ENCODE results near the gene MCL1.
"Not testable (repeated sequence)": the region's sequence is repeated elsewhere in the genome, so short reads cannot be mapped to it uniquely, and the experiment has no call there.

MCL1 gene

DNA sequence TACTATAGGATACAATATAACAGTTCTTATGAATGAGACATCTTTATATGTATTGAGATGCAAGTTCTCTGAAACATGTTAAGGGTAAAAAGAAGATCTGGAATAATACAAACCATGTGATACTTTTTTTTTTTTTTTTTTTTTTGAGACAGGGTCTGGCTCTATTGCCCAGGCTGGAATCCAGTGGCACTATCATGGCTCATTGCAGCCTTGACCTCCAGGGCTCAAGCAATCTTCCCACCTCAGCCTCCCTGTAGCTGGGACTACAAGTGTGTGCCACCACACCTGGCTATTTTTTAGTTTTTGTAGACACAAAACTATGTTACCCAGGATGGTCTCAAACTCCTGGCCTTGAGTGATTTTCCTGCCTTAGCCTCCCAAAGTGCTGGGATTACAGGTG lies 22.1 kb upstream of the MCL1 start:
- no peak for DNase-seq

DNA sequence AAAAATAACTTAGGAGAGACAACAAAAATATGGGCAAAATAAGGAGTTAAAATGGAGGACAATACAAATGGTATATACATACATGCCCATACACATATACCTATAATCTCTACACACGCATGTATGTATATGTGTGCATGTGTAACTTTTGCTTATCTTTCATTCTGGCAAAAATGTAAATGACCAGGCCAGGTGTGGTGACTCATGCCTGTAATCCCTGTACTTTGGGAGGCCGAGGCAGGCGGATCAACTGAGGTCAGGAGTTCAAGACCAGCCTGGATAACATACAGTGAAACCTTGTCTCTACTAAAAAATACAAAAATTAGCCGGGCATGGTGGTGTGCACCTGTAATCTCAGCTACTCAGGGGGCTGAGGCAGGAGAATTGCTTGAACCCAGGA lies 18.9 kb upstream of the MCL1 start:
- DNase-seq: not testable (repeated sequence)

DNA sequence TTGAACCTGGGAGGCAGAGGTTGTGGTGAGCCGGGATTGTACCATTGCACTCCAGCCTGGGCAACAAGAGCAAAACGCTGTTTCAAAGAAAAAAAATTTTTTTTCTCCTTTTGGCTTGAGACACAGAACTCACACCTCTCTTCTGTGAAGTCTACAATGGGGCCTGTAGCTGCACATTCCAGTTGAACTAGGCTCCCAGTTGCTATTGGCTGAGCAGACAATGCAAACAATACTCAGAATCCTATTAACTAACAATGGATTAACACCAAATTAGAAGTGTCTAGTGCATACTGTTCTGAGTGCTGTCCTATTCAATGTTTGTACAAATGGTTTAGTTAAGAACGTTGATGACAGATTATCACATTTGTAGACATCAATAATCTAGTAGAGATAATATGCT lies 17.6 kb upstream of the MCL1 start:
- no peak for DNase-seq

DNA sequence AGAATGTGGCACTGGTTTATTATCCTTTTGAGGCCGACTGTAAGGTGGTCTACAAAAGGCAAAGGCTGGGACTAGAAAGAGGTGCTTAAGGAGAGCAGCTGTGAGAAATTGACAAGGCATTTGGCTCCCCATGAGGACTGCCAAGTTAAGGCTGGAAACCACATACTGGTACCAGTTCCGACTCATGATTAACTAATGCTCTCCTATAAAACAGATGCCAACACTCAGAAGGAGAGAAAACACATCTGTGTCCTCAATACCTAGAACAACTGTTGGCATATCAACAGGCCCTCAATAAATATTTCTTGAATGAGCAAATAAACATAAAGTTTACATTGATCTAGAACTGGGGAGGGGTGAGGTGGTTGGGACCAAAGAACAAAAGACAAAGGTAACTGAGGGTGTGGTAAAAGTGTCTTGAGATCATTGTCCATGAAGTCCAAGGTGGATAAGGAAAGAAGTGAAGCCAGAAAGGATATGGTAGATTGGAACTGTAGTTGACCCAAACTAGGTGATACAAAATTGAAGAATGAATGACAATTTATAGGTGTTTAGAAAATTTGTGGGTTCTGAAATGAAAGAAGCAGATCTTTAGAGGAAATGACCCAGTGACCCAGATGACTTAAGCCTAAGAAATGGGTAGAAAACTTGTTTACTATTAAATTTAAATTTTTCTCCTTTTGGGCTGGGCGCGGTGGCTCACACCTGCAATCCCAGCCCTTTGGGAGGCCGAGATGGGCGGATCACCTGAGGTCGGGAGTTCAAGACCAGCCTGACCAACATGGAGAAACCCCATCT lies 16.9 kb upstream of the MCL1 start:
- no peak for DNase-seq

DNA sequence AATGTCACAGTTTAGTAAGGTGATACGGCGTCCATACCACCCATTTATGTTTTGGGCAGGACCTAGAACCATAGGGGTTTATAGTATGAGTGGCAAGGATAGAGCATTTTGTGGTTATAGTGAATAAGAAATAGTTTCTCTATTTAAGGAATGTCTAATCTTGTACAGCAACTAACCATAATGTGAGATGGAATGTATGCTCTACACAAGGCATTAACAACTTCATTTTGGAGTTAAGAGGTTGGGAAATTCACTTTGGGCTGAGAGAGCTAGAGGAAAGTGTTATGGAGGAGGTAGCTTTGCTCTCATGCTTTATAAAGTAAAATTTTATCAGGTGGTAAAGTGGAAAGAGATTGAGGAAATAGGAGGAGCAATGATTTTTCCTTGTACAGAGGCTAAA lies 3.0 kb upstream of the MCL1 start:
- DNase-seq: no peak

DNA sequence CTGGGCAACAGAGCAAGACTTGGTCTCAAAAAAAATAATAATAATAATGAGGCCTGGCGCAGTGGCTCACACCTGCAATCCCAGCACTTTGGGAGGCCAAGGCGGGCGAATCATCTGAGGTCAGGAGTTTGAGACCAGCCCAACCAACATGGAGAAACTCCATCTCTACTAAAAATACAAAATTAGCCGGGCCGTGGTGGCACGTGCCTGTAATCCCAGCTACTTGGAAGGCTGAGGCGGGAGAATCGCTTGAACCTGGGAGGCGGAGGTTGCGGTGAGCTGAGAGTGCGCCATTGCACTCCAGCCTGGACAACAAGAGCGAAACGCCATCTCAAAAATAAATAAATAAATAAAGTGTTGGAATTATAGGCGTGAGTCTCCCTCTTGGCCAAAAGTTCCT lies 2.6 kb upstream of the MCL1 start:
- DNase-seq: not testable (repeated sequence)

DNA sequence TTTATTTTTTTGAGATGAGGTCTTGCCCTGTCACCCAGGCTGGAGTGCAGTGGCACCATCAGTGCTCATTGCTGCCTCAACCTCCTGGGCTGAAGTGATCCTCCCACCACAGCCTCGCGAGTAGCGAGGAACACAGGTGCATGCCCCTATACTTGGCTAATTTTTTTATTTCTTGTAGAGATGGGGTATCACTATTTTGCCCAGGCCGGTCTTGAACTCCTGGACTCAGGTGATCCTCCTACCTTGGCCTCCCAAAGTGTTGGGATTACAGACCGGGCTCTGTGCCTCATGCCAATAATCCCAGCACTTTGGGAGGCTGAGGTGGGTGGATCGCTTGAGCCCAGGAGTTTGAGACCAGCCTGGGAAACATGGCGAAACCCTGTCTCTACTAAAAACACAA lies 2.0 kb upstream of the MCL1 start:
- not testable (repeated sequence) for DNase-seq

DNA sequence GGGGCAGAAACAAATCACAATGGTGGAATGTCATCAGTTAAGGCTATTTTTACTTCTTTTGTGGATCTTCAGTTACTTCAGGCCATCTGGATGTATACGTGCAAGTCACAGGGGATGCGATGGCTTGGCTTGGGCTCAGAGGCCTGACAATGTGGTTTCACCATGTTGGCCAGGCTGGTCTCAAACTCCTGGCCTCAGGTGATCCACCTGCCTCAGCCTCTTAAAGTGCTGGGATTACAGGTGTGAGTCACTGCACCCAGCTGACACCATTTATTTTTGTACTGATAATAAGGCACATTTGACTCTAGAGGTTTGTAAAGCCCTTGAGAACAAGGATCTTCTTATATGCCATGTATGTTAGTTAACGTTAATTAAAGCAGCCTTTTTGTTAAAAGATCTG lies 1.6 kb upstream of the MCL1 start:
- DNase-seq: not testable (repeated sequence)

DNA sequence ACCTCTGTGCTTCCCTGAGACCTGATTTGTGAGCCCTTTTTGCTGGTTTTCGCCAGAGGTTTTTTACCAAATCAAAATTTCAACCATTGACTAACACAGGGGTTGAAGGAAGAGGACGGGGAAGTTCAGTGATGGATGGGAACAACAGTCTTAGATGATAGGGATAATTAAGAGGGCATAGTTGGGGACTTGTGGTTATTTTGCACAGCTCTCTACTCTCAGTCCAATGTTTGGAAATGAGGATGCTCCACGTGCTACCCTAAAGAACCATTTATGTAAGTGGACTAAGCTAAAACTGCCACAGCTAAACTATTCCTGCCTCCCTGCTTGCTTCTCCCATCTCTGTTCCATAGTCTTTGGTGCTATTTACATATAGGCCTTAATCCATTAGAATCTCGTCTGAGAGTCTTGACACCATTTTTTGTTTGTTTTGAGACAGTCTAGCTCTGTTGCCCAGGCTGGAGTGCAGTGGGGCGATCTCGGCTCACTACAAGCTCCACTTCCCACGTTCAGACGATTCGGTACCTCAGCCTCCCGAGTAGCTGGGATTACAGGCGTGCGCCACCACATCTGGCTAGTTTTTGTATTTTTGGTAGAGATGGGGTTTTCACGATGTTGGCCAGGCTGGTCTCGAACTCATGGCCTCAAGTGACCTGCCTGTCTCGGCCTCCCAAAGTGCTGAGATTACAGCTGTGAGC lies 684 bp upstream of the MCL1 start:
- DNase-seq: no peak

DNA sequence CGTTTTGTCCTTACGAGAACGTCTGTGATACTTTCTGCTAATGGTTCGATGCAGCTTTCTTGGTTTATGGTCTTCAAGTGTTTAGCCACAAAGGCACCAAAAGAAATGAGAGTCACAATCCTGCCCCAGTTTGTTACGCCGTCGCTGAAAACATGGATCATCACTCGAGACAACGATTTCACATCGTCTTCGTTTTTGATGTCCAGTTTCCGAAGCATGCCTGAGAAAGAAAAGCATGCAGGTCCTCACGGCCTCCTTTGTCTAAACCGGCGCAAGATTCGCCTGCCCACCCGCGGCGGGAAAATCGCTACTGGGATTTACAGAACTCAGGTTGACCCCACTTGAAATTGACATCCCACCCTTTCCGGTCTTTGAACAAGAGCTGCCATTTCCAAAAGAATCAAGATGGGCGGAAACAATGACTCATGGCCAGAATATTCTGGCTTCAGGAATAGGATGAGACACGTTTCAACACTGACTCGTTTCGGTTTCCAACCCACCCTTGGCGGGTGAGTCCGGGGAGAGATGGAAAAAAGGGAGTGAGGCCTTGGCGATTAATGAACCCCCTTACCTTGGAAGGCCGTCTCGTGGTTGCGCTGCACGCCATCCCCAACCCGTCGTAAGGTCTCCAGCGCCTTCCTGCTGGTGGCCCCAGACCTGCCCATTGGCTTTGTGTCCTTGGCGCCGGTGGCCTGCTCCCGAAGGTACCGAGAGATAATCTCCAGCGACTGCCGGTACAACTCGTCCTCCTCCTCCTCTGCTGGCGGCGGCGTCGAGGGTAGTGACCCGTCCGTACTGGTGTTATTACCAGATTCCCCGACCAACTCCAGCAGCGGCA lies 919 bp downstream of the MCL1 start:
- peak; percentile 69 to 87 (median 77) for DNase-seq

DNA sequence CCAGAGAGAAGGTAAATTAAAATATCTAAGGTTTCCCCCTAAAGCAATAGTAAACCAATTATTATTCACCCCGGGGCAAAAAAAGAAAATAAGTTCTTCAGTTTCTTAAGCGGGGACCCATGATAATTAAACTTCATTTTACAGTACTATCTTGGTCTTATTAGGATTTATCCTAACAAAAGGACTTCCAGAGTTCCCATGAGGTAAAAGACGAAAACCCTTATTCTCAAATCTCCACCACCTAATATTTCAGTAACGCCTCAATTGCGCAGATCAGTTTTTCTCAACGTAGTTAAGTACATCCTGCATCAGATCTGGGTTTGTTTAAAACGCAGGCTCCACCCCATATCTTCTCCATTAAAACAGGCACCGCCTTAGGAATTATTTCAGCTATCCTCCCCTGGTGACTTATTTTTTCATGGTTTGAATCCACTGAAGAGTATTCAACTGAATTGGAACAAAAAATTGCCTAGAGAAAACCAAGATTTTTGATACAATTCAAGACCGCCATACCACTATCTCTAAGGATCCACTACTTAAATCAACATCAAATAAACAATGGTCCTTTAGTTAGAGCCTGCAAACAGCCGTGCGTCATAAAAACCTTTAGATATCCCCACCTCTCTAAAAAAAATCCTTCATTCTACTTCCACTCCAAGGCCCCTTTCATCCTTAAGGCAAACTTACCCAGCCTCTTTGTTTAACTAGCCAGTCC lies 1.7 kb downstream of the MCL1 start:
- DNase-seq: peak in 2 of 3 experiments; percentile 46 to 71

DNA sequence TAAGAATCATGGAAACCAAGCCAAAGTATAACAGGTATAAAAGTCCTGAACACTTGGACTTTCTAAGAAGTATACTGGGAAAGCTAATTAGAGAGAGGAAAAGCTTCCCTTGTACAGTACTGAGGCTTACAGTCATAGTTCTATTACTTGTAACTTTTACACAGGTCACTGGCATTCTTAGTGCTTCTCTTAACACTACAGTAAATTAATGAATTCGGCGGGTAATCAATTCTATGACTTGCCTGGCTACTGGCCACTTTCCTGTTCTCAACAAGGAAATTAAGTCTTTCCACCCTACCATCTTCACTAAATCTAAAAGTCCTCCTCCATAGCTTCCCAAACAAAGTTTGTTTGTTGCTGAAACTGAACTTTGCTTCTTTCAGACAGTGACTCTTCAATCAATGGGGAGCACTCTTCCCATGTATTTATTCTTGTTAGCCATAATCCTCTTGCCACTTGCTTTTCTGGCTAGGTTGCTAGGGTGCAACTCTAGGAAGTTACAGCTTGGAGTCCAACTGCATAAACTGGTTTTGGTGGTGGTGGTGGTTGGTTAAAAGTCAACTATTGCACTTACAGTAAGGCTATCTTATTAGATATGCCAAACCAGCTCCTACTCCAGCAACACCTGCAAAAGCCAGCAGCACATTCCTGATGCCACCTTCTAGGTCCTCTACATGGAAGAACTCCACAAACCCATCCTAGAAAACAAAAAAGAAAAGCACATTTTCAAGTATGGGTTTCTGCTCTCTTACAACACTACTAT lies 2.4 kb downstream of the MCL1 start:
- peak in 1 of 3 experiments; percentile 30 for DNase-seq

DNA sequence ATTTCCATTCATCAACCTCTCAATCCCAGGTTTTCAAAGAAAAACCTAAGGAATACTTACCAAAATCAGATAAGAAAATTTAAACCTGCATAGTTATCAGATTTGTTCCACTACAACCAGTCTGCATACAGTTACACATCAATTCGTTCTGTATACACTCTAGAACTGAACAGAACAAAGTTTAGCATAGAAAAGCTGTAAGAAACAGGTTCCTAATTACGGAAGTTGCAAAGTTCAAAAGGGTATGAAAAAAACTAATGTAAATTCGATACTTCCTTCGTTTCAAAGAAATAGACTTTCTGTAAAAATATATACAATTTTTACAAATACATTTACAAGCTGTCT lies 3.1 kb downstream of the MCL1 start:
- DNase-seq: no peak

DNA sequence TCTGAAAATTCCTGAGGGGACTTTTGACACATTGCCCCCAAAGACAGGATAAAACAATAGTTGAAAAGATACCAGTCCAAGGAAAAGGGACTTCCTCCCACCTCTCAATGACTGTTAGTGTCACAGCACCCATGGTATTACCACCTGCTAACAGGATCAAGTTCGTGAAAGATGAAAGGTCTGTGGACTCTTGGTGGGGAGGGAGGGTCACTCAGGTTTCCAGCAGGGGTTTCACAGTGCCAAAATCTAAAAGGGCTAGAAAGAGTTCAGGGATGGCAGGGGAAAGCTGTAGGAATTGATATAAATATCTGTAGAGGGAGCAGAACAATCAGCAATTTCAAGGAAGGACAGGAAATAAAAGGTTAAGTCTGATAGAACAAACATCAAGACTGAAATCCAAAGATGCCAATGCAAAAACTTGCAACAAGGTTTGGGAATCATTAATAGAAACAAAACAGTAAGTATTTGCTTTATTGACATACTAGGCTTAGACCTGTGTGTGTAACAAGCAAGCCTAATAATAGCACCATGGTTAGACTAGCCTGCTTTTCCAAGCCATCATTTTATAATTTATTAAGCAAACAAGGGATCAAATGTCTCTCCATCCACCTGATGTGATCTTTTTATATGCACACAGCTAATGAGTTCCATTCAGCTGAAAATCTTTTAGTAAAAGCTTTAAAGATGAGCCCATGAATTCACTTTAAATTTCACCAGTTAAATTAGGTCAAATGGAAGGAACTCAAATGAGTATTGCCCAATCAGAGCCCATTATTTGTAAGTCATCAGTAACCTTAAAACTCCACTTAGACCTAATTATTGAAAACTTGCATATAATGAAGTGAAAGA lies 3.7 kb downstream of the MCL1 start:
- peak in 1 of 3 experiments; percentile 64 for DNase-seq

DNA sequence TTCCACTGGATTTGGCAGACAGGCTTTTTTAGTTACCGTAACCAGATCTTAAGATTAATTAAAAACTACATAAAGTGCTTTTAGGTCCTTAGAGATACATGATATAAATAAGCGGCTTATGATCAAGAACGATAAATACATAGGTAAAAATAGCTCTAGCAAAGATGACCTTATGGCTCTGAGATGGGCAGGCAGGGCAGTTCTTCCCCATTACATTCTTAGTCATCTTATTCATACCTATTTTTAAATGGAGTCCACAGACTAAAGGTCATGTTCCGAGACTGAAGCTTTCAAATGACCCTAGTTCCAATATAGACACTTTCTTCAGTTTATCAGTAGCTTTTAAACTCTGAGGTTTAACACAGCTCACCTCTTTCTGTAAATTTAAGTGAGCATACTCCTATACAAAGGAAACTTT lies 4.3 kb downstream of the MCL1 start:
- DNase-seq: no peak

DNA sequence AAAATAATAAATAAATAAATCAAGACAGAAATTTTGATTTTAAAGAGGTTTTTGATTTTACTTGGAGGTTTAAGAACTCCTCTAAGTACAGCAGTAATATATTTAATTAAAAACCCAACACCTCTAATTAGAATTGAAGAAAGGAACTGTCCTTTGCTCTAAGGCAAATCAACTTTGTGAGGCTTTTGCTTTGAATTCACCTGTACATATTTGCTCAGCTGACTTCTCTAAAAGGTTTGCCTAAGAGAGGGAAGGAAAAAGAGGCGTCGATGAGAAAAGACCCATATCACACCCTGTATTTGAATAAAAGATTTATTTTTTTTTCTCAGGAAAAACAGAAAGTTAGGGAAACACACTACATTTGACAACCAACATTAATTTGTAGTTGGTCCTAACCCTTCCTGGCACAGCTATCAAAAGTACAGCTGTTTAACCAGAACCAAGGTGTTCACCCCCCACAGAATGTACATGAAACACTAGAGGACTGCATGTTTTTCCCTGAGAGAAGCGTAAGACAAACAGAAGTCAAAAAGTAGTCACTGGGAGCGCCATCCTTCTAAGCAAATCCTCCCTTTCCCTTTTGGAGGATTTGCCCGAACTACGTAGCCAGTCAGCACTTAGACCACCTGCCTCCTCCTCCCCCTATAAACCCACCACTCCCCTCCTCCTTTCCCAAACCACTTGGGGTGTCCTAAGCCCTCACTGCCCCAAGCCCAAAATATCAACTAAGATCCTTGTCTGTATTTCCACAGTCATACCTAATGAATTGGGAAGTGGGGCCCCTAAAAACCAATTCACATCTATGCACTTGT lies 4.9 kb downstream of the MCL1 start:
- DNase-seq: peak in 1 of 3 experiments; percentile 23

DNA sequence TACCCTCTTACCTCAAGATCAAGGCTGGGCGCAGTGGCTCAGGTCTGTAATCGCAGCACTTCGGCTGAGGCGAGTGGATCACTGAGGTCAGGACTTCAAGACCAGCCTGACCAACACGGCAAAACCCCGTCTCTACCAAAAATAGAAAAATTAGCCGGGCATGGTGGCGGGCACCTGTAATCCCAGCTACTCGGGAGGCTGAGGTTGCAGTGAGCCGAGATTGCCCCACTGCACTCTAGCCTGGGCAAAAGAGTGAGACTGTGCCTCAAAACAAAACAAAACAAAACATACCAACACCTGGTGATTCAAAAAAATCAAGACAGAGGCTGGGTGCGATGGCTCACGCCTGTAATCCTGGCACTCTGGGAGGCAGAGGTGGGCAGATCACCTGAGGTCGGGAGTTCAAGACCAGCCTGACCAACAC lies 5.8 kb downstream of the MCL1 start:
- not testable (repeated sequence) for DNase-seq

DNA sequence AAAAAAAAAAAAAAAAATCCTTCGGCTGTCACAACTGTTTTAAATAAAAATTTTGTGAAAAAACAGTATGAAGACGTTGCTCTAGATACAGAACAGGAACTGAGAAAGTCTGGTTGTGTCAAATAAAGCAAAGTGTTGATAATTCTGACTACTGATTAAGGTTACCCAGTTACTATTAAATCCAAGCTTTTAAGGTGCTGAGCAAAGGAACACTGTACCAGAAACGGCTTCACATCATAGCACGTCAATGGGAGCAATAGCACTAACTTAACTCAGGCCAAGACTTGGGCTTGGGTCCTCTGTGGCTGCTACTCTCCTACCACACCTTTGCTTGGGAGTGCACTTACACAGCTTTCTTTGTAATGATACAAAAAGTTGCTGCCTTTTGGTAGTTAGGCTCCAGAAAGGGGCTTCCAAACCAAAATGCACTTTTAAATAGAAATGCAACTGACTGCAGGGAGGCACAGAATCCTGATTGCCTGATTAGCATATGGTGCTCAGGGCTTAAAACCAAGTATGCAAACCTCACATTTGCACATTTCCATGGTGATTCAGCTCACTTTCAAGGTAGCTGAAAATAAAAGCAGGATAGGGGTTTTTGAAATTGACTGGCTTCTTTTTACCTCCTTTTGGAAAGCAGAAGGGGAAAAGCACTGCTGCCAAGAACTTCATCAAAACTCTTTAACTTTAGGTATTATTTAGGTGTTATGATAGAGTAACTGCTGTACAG lies 6.3 kb downstream of the MCL1 start:
- no peak for DNase-seq

DNA sequence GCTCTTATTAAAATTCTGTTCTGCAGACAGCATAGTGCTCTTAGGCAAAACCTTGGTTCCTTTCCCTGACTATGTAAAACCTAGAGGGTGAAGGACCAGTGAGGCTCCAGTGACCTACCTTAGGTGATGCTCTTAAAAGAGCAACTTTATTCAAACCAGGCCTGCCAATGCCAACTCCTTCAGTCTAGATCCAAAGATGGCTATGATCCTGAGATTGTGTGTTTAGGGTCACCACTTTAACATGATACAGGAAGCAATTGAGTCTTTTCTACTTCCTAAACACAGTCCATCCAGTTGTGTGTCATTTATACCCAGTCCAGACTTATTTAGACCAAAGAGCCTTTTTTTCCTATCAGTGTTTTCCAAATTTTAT lies 10.8 kb downstream of the MCL1 start:
- peak in 1 of 3 experiments; percentile 52 for DNase-seq
